ENCODE results near the gene SEC22B.
"Not testable (repeated sequence)": the region's sequence is repeated elsewhere in the genome, so short reads cannot be mapped to it uniquely, and the experiment has no call there.

DNA sequence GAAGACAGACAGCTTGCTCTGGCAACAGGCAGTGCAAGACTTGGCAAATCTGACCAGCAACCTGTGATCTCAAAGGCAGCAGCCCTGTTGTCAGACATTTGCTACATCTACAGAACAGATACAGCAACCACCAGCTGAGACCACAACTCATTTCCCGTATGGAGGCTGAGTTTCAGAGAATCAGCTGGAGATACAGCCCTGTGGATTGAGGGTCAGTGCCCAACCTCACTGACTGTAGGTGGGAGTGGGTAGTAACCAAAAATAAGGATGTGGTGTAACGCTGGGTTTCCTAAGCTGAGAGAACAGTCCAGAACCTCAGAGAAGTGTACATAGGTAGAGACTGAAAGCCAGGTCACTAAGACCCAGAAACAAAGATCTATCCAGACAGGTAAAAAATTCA lies 71.0 kb downstream of the SEC22B start:
- TF ChIP-seq, protein P1, sequence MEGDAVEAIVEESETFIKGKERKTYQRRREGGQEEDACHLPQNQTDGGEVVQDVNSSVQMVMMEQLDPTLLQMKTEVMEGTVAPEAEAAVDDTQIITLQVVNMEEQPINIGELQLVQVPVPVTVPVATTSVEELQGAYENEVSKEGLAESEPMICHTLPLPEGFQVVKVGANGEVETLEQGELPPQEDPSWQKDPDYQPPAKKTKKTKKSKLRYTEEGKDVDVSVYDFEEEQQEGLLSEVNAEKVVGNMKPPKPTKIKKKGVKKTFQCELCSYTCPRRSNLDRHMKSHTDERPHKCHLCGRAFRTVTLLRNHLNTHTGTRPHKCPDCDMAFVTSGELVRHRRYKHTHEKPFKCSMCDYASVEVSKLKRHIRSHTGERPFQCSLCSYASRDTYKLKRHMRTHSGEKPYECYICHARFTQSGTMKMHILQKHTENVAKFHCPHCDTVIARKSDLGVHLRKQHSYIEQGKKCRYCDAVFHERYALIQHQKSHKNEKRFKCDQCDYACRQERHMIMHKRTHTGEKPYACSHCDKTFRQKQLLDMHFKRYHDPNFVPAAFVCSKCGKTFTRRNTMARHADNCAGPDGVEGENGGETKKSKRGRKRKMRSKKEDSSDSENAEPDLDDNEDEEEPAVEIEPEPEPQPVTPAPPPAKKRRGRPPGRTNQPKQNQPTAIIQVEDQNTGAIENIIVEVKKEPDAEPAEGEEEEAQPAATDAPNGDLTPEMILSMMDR (IDR thresholded peaks at IDR 0.05; ENCODE audit: low read depth, low read length) = not testable (repeated sequence)
- not testable (repeated sequence) for TF ChIP-seq EZH2phosphoT487 (IDR thresholded peaks at IDR 0.05; ENCODE audit: low read depth)
